Bone marrow (tissue), 2 donors: ENCODE data around the gene CLEC4M.
A peak's percentile ranks its signal among the peaks of the same experiment; 100 is the strongest.

Source experiments
- DNase-seq, 2 donors: peaks; one replicate each; lab custom pipeline; 2025; lab: John Stamatoyannopoulos, UW

Gene CLEC4M

DNA sequence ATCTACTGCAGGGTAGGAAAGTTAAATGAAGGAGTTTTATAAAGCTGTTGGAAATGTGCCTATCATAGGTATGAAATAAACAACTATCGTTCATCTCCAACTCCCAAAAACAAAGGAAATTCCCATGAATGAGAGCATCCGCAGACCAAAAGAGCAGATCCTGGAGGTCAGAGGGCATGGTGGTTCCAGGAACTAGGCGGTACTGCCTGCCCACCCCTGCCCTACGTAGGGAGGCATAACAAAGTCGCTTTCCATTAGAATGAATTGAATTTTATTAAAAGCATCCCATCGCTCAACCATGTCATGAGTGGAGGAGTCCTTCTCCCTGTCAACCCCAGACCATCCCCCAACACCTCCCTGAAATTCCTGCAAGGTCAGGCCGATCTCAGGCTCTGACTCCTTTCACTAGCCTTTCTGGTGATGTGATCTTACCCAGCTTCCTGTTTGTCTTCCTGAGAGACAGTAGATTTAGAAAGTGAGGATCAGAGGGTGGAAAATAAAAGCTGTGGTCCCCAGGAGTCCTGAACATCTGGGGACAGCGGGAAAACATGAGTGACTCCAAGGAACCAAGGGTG lies at the start of gene CLEC4M:
CLEC4M (plus strand) TSS at position 525 of the 575 bp plus-strand sequence; CDS start at position 549, 24 bp downstream.
- no peak for DNase-seq

GRCh38 chr19:7715671-7716070 lies 47.4 kb upstream of the CLEC4M start:
- no peak for DNase-seq

GRCh38 chr19:7716762-7717161 lies 46.3 kb upstream of the CLEC4M start:
- no peak for DNase-seq

GRCh38 chr19:7718668-7719067 lies 44.4 kb upstream of the CLEC4M start:
- DNase-seq, result no peak

- no peak for DNase-seq
These were observed 42.7 kb upstream of the CLEC4M start for GRCh38 chr19:7720351-7720750.

- DNase-seq, result no peak
These were observed 40.8 kb upstream of the CLEC4M start for GRCh38 chr19:7722231-7722651.

DNA sequence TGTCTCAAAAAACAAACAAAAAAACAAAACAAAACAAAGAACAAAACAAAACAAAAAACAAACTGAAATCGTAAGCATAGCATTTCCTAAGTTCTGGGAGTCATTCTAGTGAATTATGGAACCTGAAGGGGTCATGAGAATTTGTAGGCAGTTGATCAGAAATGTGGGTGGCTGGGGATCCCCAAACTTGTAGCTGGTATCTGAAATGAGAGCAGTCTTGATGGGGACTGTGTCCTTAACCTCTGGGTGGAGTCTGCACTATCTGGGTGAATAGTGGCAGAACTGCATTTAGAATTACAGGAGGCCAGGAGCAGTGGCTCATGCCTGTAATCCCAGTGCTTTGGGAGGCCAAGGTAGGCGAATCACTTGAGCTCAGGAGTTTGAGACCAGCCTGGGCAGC lies 37.3 kb upstream of the CLEC4M start:
- DNase-seq, result no peak

GRCh38 chr19:7729211-7729610 lies 33.8 kb upstream of the CLEC4M start:
- DNase-seq, result peak in 1 of 2 donors; percentile 11

DNA sequence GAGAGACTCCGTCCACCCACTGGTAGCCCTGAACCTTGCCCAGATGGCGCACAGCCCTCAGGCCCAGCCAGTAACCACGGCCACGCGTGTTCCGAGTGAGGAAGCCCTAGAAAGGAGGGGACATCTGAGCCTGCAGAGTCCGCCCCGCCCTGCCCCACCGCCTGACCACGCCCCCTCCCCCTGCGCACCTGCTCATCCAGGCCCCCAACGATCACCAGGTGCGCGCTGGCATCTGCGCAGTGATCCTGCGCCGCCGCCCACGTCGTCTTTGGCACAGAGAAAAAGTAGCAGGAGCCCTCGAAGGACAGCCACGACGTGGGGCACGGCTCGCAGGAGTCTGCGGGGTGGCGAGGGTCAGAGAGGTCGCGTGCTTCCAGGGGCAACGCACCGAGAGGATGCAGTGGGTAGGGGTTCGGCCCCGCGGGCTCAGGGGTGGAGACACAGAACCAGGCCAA lies 33.2 kb upstream of the CLEC4M start:
- no peak for DNase-seq

- DNase-seq, result no peak
These were observed 32.5 kb upstream of the CLEC4M start for GRCh38 chr19:7730286-7731217.

GRCh38 chr19:7731218-7731595 lies 31.8 kb upstream of the CLEC4M start:
- no peak for DNase-seq

- no peak for DNase-seq
These were observed 31.4 kb upstream of the CLEC4M start for GRCh38 chr19:7731615-7732014.

DNA sequence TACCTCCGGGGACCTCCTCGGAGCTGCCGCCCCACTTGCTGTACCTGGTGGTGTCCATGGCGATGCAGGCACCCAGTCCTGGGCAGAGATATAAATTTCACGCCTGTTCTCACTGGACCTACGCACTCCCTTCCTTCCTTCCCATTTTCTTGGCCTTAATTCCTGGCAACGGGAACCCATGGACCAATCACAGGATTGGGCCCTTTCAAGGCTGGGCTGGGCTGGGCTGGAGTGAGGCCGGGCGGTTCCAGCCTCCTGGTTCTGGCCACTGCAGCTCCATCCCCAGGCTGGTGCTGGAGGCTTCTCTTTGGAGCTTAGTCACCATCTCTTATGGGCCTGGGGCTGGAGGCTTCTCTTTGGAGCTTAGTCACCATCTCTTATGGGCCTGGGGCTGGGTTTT lies 31.0 kb upstream of the CLEC4M start, which contains the start of gene CLEC4G:
CLEC4G (minus strand) TSS at position 66 of the 400 bp plus-strand sequence; CDS start at position 58, 8 bp downstream.
- no peak for DNase-seq

DNA sequence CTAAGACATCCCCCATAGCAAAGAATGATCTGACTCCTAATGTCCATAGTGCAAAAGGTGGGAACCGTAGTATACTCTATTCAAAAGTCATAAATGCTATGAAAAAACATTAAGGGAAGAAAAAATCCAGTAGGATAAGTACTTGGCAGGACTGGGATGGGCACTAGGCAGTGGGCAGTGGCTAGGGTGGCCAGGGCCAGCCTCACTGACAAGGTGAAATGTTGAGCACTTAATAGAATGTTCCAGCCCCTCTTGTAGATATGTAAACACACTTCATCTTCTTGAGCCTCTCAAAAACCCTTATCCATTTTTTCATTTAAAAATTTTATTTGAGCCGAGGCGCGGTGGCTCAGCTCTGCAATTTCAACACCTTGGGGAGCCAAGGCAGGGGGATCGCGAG lies 29.7 kb upstream of the CLEC4M start:
- no peak for DNase-seq

DNA sequence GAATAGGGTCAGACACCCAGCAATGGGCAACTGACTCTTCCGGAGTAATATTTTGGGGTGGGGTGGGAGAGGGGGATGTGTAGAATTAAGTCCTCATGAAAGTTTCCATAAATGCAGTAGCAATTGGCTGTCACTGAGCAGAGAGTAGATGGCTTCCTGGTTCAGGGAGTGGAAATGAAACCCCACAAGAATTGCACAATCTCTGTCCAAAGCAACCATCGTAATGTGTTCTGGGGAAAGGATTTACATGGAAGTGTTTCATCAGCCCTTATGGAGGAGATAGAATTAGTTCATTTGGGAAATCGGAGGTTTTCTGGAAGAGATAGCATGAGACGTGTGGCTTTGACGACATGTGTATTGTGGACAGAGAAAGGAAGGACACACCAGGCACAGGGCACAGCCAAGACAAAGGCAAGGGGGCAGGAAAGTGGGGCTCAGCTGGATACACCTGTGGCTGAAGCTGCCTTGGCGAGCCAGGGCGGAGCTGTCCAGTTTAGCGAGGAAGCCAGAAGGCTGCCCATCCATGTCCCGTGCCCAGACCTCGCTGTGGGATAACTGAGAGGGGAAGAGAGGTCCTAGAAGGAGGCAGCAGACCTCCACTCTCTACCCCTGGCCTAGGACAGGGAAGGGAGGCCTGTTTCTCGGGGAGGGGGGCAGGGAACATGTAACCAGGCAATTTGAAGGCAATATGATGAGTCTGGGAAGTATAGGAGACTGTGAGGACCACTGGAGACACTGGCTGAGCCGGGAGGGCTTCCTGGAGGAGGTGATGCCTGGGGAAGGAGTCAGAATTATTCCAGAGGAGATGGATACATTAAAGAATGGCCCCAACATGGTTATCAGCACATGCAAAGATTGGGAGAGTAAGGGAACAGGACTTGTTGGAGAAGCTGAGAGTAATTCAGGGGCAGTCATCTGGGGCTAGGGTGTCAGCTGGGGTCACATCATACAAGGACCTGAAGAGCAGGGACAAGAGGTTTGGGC lies 28.5 kb upstream of the CLEC4M start:
- no peak for DNase-seq

DNA sequence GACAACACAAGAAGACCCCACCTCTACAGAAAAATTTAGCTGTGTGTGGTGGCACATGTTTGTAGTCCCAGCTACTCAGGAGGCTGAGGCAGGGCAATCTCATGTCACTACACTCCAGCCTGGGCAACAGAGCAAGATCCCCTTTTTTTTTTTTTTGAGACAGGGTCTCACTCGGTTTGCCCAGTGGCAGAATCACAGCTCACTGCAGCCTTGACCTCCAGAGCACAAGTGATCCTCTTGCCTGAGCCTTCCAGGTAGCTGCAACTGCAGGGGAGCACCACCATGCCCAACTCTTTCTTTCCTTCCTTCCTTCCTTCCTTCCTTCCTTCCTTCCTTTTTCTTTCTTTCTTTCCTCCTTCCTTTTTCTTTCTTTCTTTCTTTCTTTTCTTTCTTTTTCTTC lies 26.9 kb upstream of the CLEC4M start:
- no peak for DNase-seq

DNA sequence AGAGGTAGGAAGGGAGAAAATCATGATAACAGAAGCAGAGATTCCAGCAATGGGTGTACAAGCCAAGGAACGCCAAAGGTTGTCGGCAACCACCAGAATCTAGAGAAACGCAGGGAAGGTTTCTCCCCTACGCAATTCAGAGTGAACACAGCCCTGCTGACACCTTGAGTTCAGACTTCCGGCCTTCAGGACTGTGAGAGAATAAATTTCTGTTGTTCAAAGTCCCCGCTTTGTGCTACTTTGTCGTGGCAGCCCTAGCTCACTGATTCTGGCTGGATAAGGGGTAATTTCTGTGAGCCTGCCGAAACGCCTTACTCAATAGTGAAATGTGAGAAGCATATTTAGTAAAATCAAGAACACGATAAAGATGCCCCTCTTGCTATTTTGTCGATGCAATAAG lies 25.8 kb upstream of the CLEC4M start:
- DNase-seq, result no peak

- DNase-seq, result no peak
These were observed 25.0 kb upstream of the CLEC4M start for GRCh38 chr19:7738023-7738422.

DNA sequence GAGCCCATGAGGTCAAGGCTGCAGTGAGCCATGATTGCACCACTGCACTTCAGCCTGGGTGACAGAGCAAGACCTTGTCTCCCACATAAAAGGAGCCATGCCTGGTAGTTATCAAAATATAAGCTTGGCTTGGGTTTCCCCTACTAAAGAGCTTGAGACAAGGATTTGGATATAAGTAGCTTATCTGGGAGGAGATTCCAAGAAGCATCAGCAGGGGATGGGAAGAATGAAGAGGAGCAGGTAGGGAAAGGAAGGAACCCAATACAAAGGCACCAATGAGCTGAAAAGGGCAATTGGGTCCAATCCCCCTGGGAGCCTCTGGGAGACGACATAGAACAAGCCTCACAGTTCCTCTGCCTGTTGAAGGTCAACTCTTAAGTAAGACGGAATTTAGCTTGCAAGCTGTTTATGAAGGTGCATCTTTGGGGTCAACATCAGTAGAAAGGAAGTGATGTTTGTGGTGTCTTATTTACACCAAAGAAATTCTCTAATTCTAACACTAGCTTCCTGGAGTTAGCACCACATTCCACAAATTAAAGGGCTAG lies 23.8 kb upstream of the CLEC4M start:
- no peak for DNase-seq

DNA sequence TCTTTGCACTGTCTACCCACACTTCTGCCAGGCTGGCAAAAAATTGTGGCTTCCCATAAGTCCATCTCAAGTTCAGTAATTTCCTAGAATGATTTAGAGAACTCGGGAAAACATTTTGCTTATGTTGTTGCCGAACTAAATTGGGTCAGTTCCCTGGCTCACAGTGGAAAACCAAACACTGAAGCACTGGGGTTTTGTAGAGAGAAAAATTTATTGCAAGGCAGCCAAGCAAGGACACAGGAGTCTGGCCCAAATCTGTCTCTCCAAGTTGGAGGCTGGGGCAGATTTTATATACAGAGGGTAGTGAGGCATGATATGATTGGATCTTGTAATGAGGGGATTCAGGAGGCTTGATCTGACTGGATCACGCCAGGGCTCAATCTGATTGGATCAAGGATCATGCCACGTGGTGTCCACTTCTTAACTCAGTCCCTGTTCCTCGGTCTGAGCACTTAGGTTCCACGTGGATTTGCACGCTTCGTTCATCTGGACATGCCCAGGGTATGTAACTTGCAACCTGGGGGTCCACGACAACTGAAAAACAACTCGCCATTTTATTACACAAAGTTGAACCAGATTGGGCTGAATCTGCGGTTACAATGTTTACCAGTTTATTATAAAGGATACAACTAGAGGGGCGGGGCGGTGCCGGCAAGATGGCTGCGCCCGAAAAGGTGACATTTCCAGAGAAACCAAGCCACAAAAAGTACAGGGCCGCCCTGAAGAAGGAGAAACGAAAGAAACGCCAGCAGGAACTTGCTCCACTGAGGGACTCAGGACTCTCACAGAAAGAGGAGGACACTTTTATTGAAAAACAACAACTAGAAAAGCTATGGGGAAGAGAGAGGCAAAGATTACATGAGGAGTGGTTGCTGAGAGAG lies 23.0 kb upstream of the CLEC4M start:
- DNase-seq, result no peak

DNA sequence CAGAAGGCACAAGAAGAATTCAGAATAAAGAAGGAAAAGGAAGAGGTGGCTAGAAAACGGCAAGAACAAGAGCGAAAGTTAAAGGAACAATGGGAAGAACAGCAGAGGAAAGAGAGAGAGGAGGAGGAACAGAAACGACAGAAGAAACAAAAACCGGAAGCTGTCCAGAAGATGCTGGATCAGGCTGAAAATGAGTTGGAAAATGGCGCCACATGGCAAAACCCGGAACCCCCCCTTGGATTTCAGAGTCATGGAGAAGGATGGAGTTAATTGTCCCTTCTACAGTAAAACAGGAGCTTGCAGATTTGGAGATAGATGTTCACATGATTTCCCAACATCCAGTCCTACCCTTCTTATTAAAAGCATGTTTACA lies 22.4 kb upstream of the CLEC4M start:
- DNase-seq, result no peak
